HepG2 (cell line): ENCODE results near the gene PHAX. TPM values are rescaled to one million over a fixed set of nuclear protein-coding genes. Genes with fewer than 3 reads are reported as not detected.

ENCODE experiments used
- AHR ChIP-seq: IDR thresholded peaks from 2 replicates; pipeline ENCODE4 v1.6.1; 2018; ENCODE audit warnings: missing genetic modification reagents, missing compliant biosample characterization
- CBX1 ChIP-seq: IDR thresholded peaks from one replicate; pipeline ENCODE4 v1.6.1; 2016; ENCODE audit warnings: antibody characterized with exemption, low read depth
- CENPT ChIP-seq: sonication (generic); formaldehyde crosslinking; IDR thresholded peaks from 2 replicates; pipeline ENCODE4 v1.8.0; 2022; ENCODE audit warnings: low read depth, mild to moderate bottlenecking, moderate library complexity, missing genetic modification reagents
- FOXM1 ChIP-seq: sonication (generic); formaldehyde crosslinking; IDR thresholded peaks from 2 replicates; pipeline ENCODE4 v1.5.0; 2020; ENCODE audit warnings: missing genetic modification reagents
- GATA4 ChIP-seq: sonication (generic); IDR thresholded peaks from 2 replicates; pipeline ENCODE4 v1.6.1; 2016; ENCODE audit warnings: antibody characterized with exemption, low read depth, borderline replicate concordance
- GATAD1 ChIP-seq: IDR thresholded peaks from 2 replicates; pipeline ENCODE4 v1.6.1; 2016; ENCODE audit warnings: missing genetic modification reagents, missing compliant biosample characterization
- HCFC1 ChIP-seq: fragments of 150-350 bp; IDR thresholded peaks from 2 replicates; pipeline ENCODE4 v1.6.1; 2014; ENCODE audit warnings: low read depth, low read length
- HMG20A ChIP-seq: IDR thresholded peaks from 2 replicates; pipeline ENCODE4 v1.6.1; 2016; ENCODE audit warnings: borderline replicate concordance
- KDM3A ChIP-seq: IDR thresholded peaks from 2 replicates; pipeline ENCODE4 v1.6.1; 2018; ENCODE audit warnings: low read depth, missing compliant biosample characterization
- MEF2D ChIP-seq: sonication (generic); formaldehyde crosslinking; IDR thresholded peaks from 2 replicates; pipeline ENCODE4 v1.5.1; 2020; ENCODE audit warnings: mild to moderate bottlenecking, missing genetic modification reagents
- NCOR1 ChIP-seq: fragments of 200-600 bp; sonication (generic); IDR thresholded peaks from 2 replicates; pipeline ENCODE4 v1.7.0; 2017; ENCODE audit warnings: antibody characterized with exemption, low read length, borderline replicate concordance
- SP2 ChIP-seq: sonication (generic); formaldehyde crosslinking; IDR thresholded peaks from 2 replicates; pipeline ENCODE4 v1.5.1; 2020; ENCODE audit warnings: mild to moderate bottlenecking, missing genetic modification reagents
- SRSF9 ChIP-seq: fragments of 200-400 bp; formaldehyde crosslinking; IDR thresholded peaks from 2 replicates; pipeline ENCODE4 v1.6.1; 2018; ENCODE audit warnings: borderline replicate concordance, mild to moderate bottlenecking, low read depth, low read length; ENCODE audit not compliant: insufficient read depth, poor library complexity, severe bottlenecking
- STAG1 ChIP-seq: sonication (generic); formaldehyde crosslinking; IDR thresholded peaks from 2 replicates; pipeline ENCODE4 v1.4.0; 2020; ENCODE audit warnings: missing genetic modification reagents
- ZBTB42 ChIP-seq: sonication (generic); formaldehyde crosslinking; IDR thresholded peaks from 2 replicates; pipeline ENCODE4 v1.5.0; 2020; ENCODE audit warnings: mild to moderate bottlenecking, missing genetic modification reagents
- ZFP62 ChIP-seq: sonication (generic); formaldehyde crosslinking; IDR thresholded peaks from 2 replicates; pipeline ENCODE4 v1.4.0; 2020; ENCODE audit warnings: missing genetic modification reagents
- ZNF670 ChIP-seq: sonication (generic); formaldehyde crosslinking; IDR thresholded peaks from 2 replicates; pipeline ENCODE4 v1.8.0; 2022; ENCODE audit warnings: mild to moderate bottlenecking, missing genetic modification reagents, borderline replicate concordance
- ZNF724P ChIP-seq: sonication (generic); formaldehyde crosslinking; IDR thresholded peaks from 2 replicates; pipeline ENCODE4 v1.8.0; 2022; ENCODE audit warnings: missing genetic modification reagents, borderline replicate concordance
- polyA plus RNA-seq, 8 experiments: library from polyadenylated mRNA; depleted of rRNA in 3 of 8; stranded (reverse) in 7 of 8; unstranded in 1 of 8; fragments of >200 nt; fragmentation: Illumina TruSeq in 4 of 8; extraction: Trizol in 4 of 8; gene quantifications; 2 replicates each; pipeline versions ENCODE4 v1.2.1 to v1.2.3, GENCODE V29; 2011 to 2016; ENCODE audit warnings: low read depth in 4 of 8, missing spikeins in 1 of 8, mixed read lengths in 1 of 8; ENCODE audit not compliant: insufficient read depth in 1 of 8
- total RNA-seq, 5 experiments: library from RNA; depleted of rRNA; stranded (reverse); fragments of >200 nt; fragmentation: Illumina TruSeq; extraction: Trizol; gene quantifications; 2 replicates each; pipeline ENCODE4 v1.2.3, GENCODE V29; 2016; ENCODE audit warnings: low read depth in 1 of 5
- TF ChIP-seq, protein P1 (sequence below): sonication (generic); formaldehyde crosslinking; IDR thresholded peaks from 2 replicates; pipeline ENCODE4 v1.4.0; 2020; ENCODE audit warnings: missing genetic modification reagents, borderline replicate concordance
- TF ChIP-seq, protein P2 (sequence below): sonication (generic); formaldehyde crosslinking; IDR thresholded peaks from 2 replicates; pipeline ENCODE4 v1.4.0; 2020; ENCODE audit warnings: missing genetic modification reagents
- TF ChIP-seq, protein P3 (sequence below): sonication (generic); formaldehyde crosslinking; IDR thresholded peaks from 2 replicates; pipeline ENCODE4 v1.4.0; 2020; ENCODE audit warnings: missing genetic modification reagents, low read depth, mild to moderate bottlenecking, borderline replicate concordance
- TF ChIP-seq, protein P4 (sequence below): sonication (generic); formaldehyde crosslinking; IDR thresholded peaks from 2 replicates; pipeline ENCODE4 v1.5.0; 2020; ENCODE audit warnings: missing genetic modification reagents

The PHAX gene
- total and polyA plus RNA-seq, 2 of the 13 experiments (the other 11 are each of a cell fraction or from before 2014, with no cell fraction given), result 20.0 to 59.7 TPM

DNA sequence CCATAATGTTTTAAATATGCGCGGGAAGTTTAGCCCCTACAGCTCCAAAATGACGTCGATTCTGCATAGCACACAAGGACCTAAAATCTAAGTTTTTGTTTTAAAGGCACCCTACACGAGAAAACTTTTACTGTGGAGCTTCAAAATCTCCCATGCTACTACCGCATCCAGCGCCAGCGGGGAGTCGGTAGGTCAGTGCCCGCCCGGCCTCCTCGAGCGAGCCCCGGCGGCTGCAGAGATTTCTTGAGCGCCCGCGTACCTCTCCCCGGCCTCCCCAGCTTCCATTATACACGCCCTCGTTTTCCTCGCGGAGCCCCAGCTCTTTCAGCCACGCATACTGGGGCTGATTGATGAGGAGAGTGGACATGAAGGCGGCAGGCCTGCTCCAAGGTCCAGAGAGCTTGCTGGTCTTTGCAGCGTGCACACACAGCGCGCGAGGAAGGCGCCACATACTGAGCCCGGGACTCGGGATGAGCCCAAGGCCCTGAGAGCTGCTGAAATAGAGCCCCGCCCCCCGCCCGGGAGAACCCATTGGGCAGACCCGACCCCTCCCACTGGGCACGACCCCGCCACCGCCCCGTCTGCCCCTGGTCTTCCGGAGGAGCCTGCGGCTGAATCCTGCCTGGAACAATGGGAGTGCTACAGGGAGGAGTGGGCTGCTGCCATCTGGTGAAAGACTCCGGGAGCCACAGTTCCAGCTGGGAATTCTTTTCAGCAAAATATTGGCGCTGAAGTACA lies 5.8 kb upstream of the PHAX start, which contains the start of gene ALDH7A1 (continued):
- no peak for TF ChIP-seq ZBTB42 (CRISPR knock-in tag)
- TF ChIP-seq, protein P1, sequence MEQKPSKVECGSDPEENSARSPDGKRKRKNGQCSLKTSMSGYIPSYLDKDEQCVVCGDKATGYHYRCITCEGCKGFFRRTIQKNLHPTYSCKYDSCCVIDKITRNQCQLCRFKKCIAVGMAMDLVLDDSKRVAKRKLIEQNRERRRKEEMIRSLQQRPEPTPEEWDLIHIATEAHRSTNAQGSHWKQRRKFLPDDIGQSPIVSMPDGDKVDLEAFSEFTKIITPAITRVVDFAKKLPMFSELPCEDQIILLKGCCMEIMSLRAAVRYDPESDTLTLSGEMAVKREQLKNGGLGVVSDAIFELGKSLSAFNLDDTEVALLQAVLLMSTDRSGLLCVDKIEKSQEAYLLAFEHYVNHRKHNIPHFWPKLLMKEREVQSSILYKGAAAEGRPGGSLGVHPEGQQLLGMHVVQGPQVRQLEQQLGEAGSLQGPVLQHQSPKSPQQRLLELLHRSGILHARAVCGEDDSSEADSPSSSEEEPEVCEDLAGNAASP (CRISPR knock-in tag), result 0 out of 2 replicates have a peak, but pooled peaks have one; percentile 37
- TF ChIP-seq HCFC1, result no peak; the same call in 1 of the 2 replicates
- peak; percentile 90 for TF ChIP-seq GATAD1 (CRISPR knock-in tag)
- peak; percentile 61 for TF ChIP-seq CBX1
- no peak for TF ChIP-seq CENPT (CRISPR knock-in tag)
- TF ChIP-seq, protein P2, sequence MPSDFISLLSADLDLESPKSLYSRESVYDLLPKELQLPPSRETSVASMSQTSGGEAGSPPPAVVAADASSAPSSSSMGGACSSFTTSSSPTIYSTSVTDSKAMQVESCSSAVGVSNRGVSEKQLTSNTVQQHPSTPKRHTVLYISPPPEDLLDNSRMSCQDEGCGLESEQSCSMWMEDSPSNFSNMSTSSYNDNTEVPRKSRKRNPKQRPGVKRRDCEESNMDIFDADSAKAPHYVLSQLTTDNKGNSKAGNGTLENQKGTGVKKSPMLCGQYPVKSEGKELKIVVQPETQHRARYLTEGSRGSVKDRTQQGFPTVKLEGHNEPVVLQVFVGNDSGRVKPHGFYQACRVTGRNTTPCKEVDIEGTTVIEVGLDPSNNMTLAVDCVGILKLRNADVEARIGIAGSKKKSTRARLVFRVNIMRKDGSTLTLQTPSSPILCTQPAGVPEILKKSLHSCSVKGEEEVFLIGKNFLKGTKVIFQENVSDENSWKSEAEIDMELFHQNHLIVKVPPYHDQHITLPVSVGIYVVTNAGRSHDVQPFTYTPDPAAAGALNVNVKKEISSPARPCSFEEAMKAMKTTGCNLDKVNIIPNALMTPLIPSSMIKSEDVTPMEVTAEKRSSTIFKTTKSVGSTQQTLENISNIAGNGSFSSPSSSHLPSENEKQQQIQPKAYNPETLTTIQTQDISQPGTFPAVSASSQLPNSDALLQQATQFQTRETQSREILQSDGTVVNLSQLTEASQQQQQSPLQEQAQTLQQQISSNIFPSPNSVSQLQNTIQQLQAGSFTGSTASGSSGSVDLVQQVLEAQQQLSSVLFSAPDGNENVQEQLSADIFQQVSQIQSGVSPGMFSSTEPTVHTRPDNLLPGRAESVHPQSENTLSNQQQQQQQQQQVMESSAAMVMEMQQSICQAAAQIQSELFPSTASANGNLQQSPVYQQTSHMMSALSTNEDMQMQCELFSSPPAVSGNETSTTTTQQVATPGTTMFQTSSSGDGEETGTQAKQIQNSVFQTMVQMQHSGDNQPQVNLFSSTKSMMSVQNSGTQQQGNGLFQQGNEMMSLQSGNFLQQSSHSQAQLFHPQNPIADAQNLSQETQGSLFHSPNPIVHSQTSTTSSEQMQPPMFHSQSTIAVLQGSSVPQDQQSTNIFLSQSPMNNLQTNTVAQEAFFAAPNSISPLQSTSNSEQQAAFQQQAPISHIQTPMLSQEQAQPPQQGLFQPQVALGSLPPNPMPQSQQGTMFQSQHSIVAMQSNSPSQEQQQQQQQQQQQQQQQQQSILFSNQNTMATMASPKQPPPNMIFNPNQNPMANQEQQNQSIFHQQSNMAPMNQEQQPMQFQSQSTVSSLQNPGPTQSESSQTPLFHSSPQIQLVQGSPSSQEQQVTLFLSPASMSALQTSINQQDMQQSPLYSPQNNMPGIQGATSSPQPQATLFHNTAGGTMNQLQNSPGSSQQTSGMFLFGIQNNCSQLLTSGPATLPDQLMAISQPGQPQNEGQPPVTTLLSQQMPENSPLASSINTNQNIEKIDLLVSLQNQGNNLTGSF (CRISPR knock-in tag), result 0 out of 2 replicates have a peak, but pooled peaks have one; percentile 52
- TF ChIP-seq, protein P3, sequence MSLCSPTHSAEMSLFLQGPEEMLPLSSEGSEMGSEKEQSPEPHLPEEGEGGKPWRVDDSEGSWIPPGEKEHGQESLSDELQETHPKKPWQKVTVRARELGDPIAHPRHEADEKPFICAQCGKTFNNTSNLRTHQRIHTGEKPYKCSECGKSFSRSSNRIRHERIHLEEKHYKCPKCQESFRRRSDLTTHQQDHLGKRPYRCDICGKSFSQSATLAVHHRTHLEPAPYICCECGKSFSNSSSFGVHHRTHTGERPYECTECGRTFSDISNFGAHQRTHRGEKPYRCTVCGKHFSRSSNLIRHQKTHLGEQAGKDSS, result 0 out of 2 replicates have a peak, but pooled peaks have one; percentile 55
- peak; percentile 64 for TF ChIP-seq STAG1 (CRISPR knock-in tag)
- 0 out of 2 replicates have a peak, but pooled peaks have one; percentile 62 for TF ChIP-seq MEF2D (CRISPR knock-in tag)
- no peak for TF ChIP-seq SP2
- peak; percentile 57; the same call in 1 of the 2 replicates for TF ChIP-seq NCOR1
- TF ChIP-seq FOXM1 (CRISPR knock-in tag), result no peak
- peak; percentile 86; the same call in 1 of the 2 replicates for TF ChIP-seq ZNF724P (CRISPR knock-in tag)
- TF ChIP-seq ZFP62 (CRISPR knock-in tag), result no peak
- TF ChIP-seq SRSF9, result no peak
- peak; percentile 53; the same call in 1 of the 2 replicates for TF ChIP-seq KDM3A
- no peak for TF ChIP-seq AHR (CRISPR knock-in tag)
- TF ChIP-seq ZNF670, result peak; percentile 42; the same call in 1 of the 2 replicates
- TF ChIP-seq, protein P4, sequence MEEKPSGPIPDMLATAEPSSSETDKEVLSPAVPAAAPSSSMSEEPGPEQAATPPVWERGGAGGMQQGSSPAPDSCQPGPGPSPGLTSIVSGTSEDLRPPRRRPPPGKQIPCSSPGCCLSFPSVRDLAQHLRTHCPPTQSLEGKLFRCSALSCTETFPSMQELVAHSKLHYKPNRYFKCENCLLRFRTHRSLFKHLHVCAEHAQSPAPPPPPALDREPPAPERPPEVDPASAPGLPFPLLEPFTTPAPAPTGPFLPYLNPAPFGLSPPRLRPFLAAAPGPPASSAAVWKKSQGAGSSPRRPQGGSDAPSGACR, result peak; percentile 84; the same call in 1 of the 2 replicates
- no peak; the same call in 1 of the 2 replicates for TF ChIP-seq HMG20A (CRISPR knock-in tag)
- TF ChIP-seq GATA4, result peak; percentile 74; the same call in 1 of the 2 replicates
